H1 (cell line): ENCODE measurements around the gene CCNK. TPM values are rescaled to one million over a fixed set of nuclear protein-coding genes. Genes with fewer than 3 reads are reported as not detected.

Source experiments
- MAFK ChIP-seq: IDR thresholded peaks from 2 replicates; pipeline ENCODE4 v1.6.1; 2012; ENCODE audit warnings: low read depth, mild to moderate bottlenecking, improper control_type of control experiment, low read length
- RBBP5 ChIP-seq: IDR thresholded peaks from 2 replicates; pipeline ENCODE4 v1.7.1; 2012; ENCODE audit warnings: low read depth, mild to moderate bottlenecking, inconsistent platforms, low read length, moderate library complexity, borderline replicate concordance
- SIN3A ChIP-seq, 2 experiments: IDR thresholded peaks in 1 of 2; conservative IDR thresholded peaks in 1 of 2; 2 replicates each; pipeline ENCODE4 v1.6.1; 2011 to 2012; ENCODE audit warnings: low read length in 2 of 2, improper control_type of control experiment in 1 of 2, low read depth in 1 of 2, mild to moderate bottlenecking in 1 of 2
- SP1 ChIP-seq: IDR thresholded peaks from 2 replicates; pipeline ENCODE4 v1.6.1; 2011; ENCODE audit warnings: low read depth, low read length
- SP2 ChIP-seq: IDR thresholded peaks from 2 replicates; pipeline ENCODE4 v1.6.1; 2012; ENCODE audit warnings: mild to moderate bottlenecking, low read length, inconsistent platforms
- polyA plus RNA-seq, 7 experiments: library from polyadenylated mRNA; depleted of rRNA in 3 of 7; stranded (reverse) in 5 of 7; unstranded in 2 of 7; fragments of >200 nt in 5 of 7; fragments of 200-250 nt in 2 of 7; gene quantifications; 1 replicate in 5 of 7; 2 replicates in 1 of 7; 4 replicates in 1 of 7; pipeline versions ENCODE4 v1.2.1 to v1.2.3, GENCODE V29; 2011 to 2013; ENCODE audit warnings: missing spikeins in 2 of 7, mixed read lengths in 2 of 7
- total RNA-seq: library from RNA; stranded (reverse); fragmentation: NEBNext Ultra II Directional; extraction: Animal tissue kit (Norgen Biotek cat#: 25700); gene quantifications from 2 replicates; pipeline ENCODE4 v1.2.1, GENCODE V29; 2021
- TF ChIP-seq, protein P1 (sequence below): IDR thresholded peaks from 2 replicates; pipeline ENCODE4 v1.6.1; 2012; ENCODE audit warnings: low read length, inconsistent platforms

The CCNK gene
- total and polyA plus RNA-seq, 2 of the 8 experiments (the other 6 are each of a cell fraction or from before 2014, with no cell fraction given), result 10.7 to 82.7 TPM

DNA sequence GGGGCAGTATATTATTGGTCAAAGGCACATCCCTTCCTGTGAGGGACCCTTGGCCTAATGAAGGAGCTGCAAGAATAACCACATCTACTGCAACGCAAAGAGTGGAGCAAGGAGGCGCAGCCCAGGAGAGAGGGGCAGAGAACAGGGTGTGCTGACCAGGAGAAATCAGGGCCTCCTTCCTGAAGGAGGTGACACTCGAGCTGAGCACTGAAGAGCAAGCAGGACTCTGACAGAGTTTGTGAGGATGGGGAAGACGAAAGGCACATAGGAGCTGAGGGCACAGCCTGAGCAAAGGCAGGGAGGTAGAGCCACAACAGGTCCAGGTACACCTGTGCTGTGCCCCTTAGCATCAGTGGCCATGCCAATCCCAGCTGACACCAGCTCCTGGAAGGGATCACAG lies 62.2 kb downstream of the CCNK start (continued):
- TF ChIP-seq, protein P1, sequence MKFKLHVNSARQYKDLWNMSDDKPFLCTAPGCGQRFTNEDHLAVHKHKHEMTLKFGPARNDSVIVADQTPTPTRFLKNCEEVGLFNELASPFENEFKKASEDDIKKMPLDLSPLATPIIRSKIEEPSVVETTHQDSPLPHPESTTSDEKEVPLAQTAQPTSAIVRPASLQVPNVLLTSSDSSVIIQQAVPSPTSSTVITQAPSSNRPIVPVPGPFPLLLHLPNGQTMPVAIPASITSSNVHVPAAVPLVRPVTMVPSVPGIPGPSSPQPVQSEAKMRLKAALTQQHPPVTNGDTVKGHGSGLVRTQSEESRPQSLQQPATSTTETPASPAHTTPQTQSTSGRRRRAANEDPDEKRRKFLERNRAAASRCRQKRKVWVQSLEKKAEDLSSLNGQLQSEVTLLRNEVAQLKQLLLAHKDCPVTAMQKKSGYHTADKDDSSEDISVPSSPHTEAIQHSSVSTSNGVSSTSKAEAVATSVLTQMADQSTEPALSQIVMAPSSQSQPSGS, result no peak
- no peak for TF ChIP-seq SP1
- no peak for TF ChIP-seq RBBP5
- no peak for TF ChIP-seq MAFK
- no peak for TF ChIP-seq SP2
- no peak for TF ChIP-seq SIN3A (conservative IDR thresholded peaks at IDR 0.05 in 1 of 2, IDR thresholded peaks at IDR 0.05 in 1 of 2; ENCODE audit: low read depth in 1 of 2, low read length in 2 of 2)
- TF ChIP-seq, all 59 proteins: peak for 0
